Measurements from ENCODE around the gene LRP3.

- TF ChIP-seq TAF1 (IDR thresholded peaks at IDR 0.05; ENCODE audit: low read depth) (no peak), CEBPB (IDR thresholded peaks at IDR 0.05) (no peak)
Observed at GRCh38 chr19:33205110-33205509, 11.0 kb downstream of the LRP3 start.

All from Ishikawa (cell line).